ENCODE data around the gene UBE2U.
"Not testable (repeated sequence)": the region's sequence is repeated elsewhere in the genome, so short reads cannot be mapped to it uniquely, and the experiment has no call there.

Gene UBE2U

GRCh38 chr1:64236541-64236954 is 33.1 kb downstream of the UBE2U start (continued):
- TF ChIP-seq ZNF354C (tag by site-specific recombination; IDR thresholded peaks at IDR 0.05; ENCODE audit: borderline replicate concordance, low read depth) (no peak), ZNF843 (tag by site-specific recombination; IDR thresholded peaks at IDR 0.05) (0 out of 2 replicates have a peak, but pooled peaks have one; percentile 19), OVOL3 (tag by site-specific recombination; IDR thresholded peaks at IDR 0.05) (0 out of 2 replicates have a peak, but pooled peaks have one; percentile 68), ZNF248 (tag by site-specific recombination; IDR thresholded peaks at IDR 0.05) (no peak)

- H3K9me3 ChIP-seq (ENCODE audit: control insufficient read depth, insufficient read depth, low read depth, low read length); H3K27ac ChIP-seq (ENCODE audit: extremely low read depth, low read depth, low read length); H3K4me3 ChIP-seq (ENCODE audit: low read depth, low read length); H3K36me3 ChIP-seq (ENCODE audit: control insufficient read depth in 2 of 2, insufficient read depth in 1 of 2, low read length in 2 of 2); POLR2A ChIA-PET: not testable (repeated sequence)
- CTCF ChIA-PET, result interaction anchor here (1.0 to 3.7 kb wide), 2 partner anchors 103 to 548 kb away, joined by 5 to 22 read pairs; no protein-coding TSS in a partner anchor
- TF ChIP-seq ZNF146 (tag by site-specific recombination; IDR thresholded peaks at IDR 0.05), result peak; percentile 96
- H3K4me1 ChIP-seq (ENCODE audit: control insufficient read depth, insufficient read depth, low read length), result peaks cover 23% of the 10 kb centered on the region
Measured at GRCh38 chr1:64239519-64239918, 36.1 kb downstream of the UBE2U start.

GRCh38 chr1:64240206-64240605 is 36.8 kb downstream of the UBE2U start:
- Histone ChIP-seq H3K4me1 (ENCODE audit: control insufficient read depth, insufficient read depth, low read length) (peaks cover 17% of the 10 kb centered on the region), H3K4me3 (ENCODE audit: low read depth, low read length) (no peak overlapping the region), H3K36me3 (ENCODE audit: control insufficient read depth in 2 of 2, insufficient read depth in 1 of 2, low read length in 2 of 2) (no peaks in the 10 kb centered on the region), H3K9me3 (ENCODE audit: control insufficient read depth, insufficient read depth, low read depth, low read length) (no peaks in the 10 kb centered on the region), H3K27ac (ENCODE audit: extremely low read depth, low read depth, low read length) (no peak overlapping the region)
- TF ChIP-seq ZNF416 (tag by site-specific recombination; IDR thresholded peaks at IDR 0.05), result no peak
- TF ChIP-seq ZNF184 (tag by site-specific recombination; IDR thresholded peaks at IDR 0.05), result no peak
- TF ChIP-seq SETDB1 (IDR thresholded peaks at IDR 0.05; ENCODE audit: insufficient read length, low read length), result no peak
- TF ChIP-seq, protein P1, sequence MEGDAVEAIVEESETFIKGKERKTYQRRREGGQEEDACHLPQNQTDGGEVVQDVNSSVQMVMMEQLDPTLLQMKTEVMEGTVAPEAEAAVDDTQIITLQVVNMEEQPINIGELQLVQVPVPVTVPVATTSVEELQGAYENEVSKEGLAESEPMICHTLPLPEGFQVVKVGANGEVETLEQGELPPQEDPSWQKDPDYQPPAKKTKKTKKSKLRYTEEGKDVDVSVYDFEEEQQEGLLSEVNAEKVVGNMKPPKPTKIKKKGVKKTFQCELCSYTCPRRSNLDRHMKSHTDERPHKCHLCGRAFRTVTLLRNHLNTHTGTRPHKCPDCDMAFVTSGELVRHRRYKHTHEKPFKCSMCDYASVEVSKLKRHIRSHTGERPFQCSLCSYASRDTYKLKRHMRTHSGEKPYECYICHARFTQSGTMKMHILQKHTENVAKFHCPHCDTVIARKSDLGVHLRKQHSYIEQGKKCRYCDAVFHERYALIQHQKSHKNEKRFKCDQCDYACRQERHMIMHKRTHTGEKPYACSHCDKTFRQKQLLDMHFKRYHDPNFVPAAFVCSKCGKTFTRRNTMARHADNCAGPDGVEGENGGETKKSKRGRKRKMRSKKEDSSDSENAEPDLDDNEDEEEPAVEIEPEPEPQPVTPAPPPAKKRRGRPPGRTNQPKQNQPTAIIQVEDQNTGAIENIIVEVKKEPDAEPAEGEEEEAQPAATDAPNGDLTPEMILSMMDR (tag by site-specific recombination; IDR thresholded peaks at IDR 0.05), result peak; percentile 46; the same call in 1 of the 2 replicates
- TF ChIP-seq HOXD13 (CRISPR knock-in tag; IDR thresholded peaks at IDR 0.05; ENCODE audit: borderline replicate concordance), result no peak
- ChIA-PET POLR2A (no interaction called here), CTCF (interaction anchor here (0.8 to 3.7 kb wide), 3 partner anchors 104 to 548 kb away, joined by 3 to 22 read pairs (median 5); no protein-coding TSS in a partner anchor)

DNA sequence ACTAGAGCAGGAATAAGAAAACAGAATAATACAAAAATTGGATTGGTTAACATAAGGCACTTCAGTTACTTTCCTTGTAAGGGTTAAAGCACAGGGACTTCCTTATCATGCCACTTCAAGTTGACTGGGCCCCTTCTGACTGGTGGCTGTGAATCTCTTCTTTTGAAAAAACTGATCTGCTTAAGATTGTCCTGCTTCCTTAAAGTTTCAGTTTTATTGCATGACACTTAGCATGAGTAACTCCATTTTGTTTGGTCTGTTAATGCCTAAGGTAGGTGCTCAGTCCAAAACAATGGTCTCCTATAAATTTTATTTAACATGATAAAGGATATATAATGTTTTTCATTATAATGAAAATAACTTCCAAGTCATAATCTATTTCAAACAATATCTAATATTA is 37.6 kb downstream of the UBE2U start:
- Histone ChIP-seq H3K9me3 (ENCODE audit: control insufficient read depth, insufficient read depth, low read depth, low read length) (no peaks in the 10 kb centered on the region), H3K4me3 (ENCODE audit: low read depth, low read length) (no peak overlapping the region), H3K4me1 (ENCODE audit: control insufficient read depth, insufficient read depth, low read length) (peaks cover 17% of the 10 kb centered on the region), H3K27ac (ENCODE audit: extremely low read depth, low read depth, low read length) (no peak overlapping the region), H3K36me3 (ENCODE audit: control insufficient read depth in 2 of 2, insufficient read depth in 1 of 2, low read length in 2 of 2) (no peaks in the 10 kb centered on the region)
- POLR2A ChIA-PET, result no interaction called here
- CTCF ChIA-PET, result interaction anchor here (0.7 to 4.5 kb wide), 6 partner anchors 69 to 624 kb away, joined by 3 to 29 read pairs (median 20); no protein-coding TSS in a partner anchor
- TF ChIP-seq ZNF510 (tag by site-specific recombination; IDR thresholded peaks at IDR 0.05; ENCODE audit: insufficient replicate concordance) (no peak), ZNF670 (tag by site-specific recombination; IDR thresholded peaks at IDR 0.05; ENCODE audit: low read depth) (no peak), ZNF707 (tag by site-specific recombination; IDR thresholded peaks at IDR 0.05) (no peak), ZBTB20 (tag by site-specific recombination; IDR thresholded peaks at IDR 0.05) (no peak), KLF7 (tag by site-specific recombination; IDR thresholded peaks at IDR 0.05; ENCODE audit: borderline replicate concordance) (no peak), ZNF530 (tag by site-specific recombination; IDR thresholded peaks at IDR 0.05; ENCODE audit: low read depth) (no peak), MZF1 (tag by site-specific recombination; IDR thresholded peaks at IDR 0.05; ENCODE audit: borderline replicate concordance) (no peak), ZNF621 (tag by site-specific recombination; IDR thresholded peaks at IDR 0.05) (no peak), ZNF529 (tag by site-specific recombination; IDR thresholded peaks at IDR 0.05; ENCODE audit: insufficient replicate concordance) (no peak), ZNF292 (tag by site-specific recombination; IDR thresholded peaks at IDR 0.05; ENCODE audit: borderline replicate concordance, low read depth) (no peak), ZNF2 (tag by site-specific recombination; IDR thresholded peaks at IDR 0.05) (no peak), SCRT2 (tag by site-specific recombination; IDR thresholded peaks at IDR 0.05) (no peak)
- TF ChIP-seq, protein P2, sequence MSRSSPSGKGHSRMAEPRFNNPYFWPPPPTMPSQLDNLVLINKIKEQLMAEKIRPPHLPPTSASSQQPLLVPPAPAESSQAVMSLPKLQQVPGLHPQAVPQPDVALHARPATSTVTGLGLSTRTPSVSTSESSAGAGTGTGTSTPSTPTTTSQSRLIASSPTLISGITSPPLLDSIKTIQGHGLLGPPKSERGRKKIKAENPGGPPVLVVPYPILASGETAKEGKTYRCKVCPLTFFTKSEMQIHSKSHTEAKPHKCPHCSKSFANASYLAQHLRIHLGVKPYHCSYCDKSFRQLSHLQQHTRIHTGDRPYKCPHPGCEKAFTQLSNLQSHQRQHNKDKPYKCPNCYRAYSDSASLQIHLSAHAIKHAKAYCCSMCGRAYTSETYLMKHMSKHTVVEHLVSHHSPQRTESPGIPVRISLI (tag by site-specific recombination; IDR thresholded peaks at IDR 0.05), result no peak
- TF ChIP-seq, protein P3, sequence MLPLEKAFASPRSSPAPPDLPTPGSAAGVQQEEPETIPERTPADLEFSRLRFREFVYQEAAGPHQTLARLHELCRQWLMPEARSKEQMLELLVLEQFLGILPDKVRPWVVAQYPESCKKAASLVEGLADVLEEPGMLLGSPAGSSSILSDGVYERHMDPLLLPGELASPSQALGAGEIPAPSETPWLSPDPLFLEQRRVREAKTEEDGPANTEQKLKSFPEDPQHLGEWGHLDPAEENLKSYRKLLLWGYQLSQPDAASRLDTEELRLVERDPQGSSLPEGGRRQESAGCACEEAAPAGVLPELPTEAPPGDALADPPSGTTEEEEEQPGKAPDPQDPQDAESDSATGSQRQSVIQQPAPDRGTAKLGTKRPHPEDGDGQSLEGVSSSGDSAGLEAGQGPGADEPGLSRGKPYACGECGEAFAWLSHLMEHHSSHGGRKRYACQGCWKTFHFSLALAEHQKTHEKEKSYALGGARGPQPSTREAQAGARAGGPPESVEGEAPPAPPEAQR (tag by site-specific recombination; IDR thresholded peaks at IDR 0.05), result no peak
- TF ChIP-seq, protein P4, sequence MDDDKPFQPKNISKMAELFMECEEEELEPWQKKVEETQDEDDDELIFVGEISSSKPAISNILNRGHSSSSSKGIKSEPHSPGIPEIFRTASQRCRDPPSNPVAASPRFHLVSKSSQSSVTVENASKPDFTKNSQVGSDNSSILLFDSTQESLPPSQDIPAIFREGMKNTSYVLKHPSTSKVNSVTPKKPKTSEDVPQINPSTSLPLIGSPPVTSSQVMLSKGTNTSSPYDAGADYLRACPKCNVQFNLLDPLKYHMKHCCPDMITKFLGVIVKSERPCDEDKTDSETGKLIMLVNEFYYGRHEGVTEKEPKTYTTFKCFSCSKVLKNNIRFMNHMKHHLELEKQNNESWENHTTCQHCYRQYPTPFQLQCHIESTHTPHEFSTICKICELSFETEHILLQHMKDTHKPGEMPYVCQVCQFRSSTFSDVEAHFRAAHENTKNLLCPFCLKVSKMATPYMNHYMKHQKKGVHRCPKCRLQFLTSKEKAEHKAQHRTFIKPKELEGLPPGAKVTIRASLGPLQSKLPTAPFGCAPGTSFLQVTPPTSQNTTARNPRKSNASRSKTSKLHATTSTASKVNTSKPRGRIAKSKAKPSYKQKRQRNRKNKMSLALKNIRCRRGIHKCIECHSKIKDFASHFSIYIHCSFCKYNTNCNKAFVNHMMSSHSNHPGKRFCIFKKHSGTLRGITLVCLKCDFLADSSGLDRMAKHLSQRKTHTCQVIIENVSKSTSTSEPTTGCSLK (tag by site-specific recombination; IDR thresholded peaks at IDR 0.05), result no peak
